HCT116 (cell line): Measurements from ENCODE around the gene IGFL4. TPM values are rescaled to one million over a fixed set of nuclear protein-coding genes. Genes with fewer than 3 reads are reported as not detected.

Experiments used
- ATAC-seq: fragments of 200-7000 bp; cut with Tn5 transposase; 2 replicates; pipeline ENCODE4 v1.9.1; 2020; ENCODE audit warnings: mild to moderate bottlenecking, moderate library complexity
- BruUV-seq: library from RNA; stranded (reverse); fragments of 400-500 nt; replicated peaks from 2 replicates; lab custom pipeline; 2021; lab: Mats Ljungman, UMichigan
- CTCF ChIA-PET: fragments of 300-600 bp; sonication (Branson Sonifier 250); formaldehyde crosslinking; loops from one replicate; lab custom pipeline; 2021; ENCODE audit warnings: antibody characterized with exemption; lab: Charles Lee
- POLR2A ChIA-PET: fragments of 300-600, 350-600 bp; sonication (Branson Sonifier 250); formaldehyde crosslinking; loops from one replicate; lab custom pipeline; 2021; ENCODE audit warnings: antibody characterized with exemption; lab: Charles Lee
- RAD21 ChIA-PET, 2 experiments: fragments of 300-600 bp; sonication (Branson Sonifier 250); formaldehyde crosslinking; loops; one replicate each; lab custom pipeline; 2023; ENCODE audit warnings: low total read pairs in 2 of 2; ENCODE audit not compliant: uncharacterized antibody in 2 of 2, unreplicated experiment in 2 of 2, low non-redundant PET in 1 of 2; lab: Charles Lee
- DNase-seq: peaks from one replicate; pipeline ENCODE4 v3.0.0-alpha.2; 2010; ENCODE audit warnings: low read depth, low spot score
- H2AFZ ChIP-seq: fragments of 200-600 bp; shearing (Covaris generic), sonication (generic); 2 replicates; pipeline ENCODE4 v1.6.1; 2017; ENCODE audit warnings: low read depth, mixed run types, mixed read lengths, antibody characterized with exemption, low read length; ENCODE audit not compliant: poor library complexity, severe bottlenecking
- H3K27ac ChIP-seq: 2 replicates; pipeline ENCODE4 v1.5.1; 2012; ENCODE audit warnings: low read depth, low read length
- H3K27me3 ChIP-seq: fragments of 200-600 bp; sonication (generic); 2 replicates; pipeline ENCODE4 v1.6.1; 2016; ENCODE audit warnings: mixed run types, low read length, mixed read lengths; ENCODE audit not compliant: insufficient read depth
- H3K36me3 ChIP-seq, 2 experiments: fragments of 200-500 bp in 1 of 2; fragments of 200-600 bp in 1 of 2; sonication (Bioruptor generic) in 1 of 2; sonication (generic) in 1 of 2; 2 replicates each; pipeline versions ENCODE4 v1.5.1 to v1.6.1; 2014 to 2016; ENCODE audit warnings: low read length in 2 of 2, inconsistent platforms in 1 of 2, mixed read lengths in 1 of 2, mixed run types in 1 of 2; ENCODE audit not compliant: insufficient read depth in 2 of 2, control insufficient read depth in 1 of 2
- H3K4me1 ChIP-seq, 2 experiments: fragments of 200-600 bp in 1 of 2; sonication (generic) in 1 of 2; 2 replicates each; pipeline versions ENCODE4 v1.5.1 to v1.6.1; 2012 to 2017; ENCODE audit warnings: low read length in 2 of 2, inconsistent platforms in 1 of 2, mild to moderate bottlenecking in 1 of 2, mixed read lengths in 1 of 2, mixed run types in 1 of 2, moderate library complexity in 1 of 2; ENCODE audit not compliant: insufficient read depth in 2 of 2, control insufficient read depth in 1 of 2
- H3K4me2 ChIP-seq: fragments of 200-600 bp; sonication (generic); 2 replicates; pipeline ENCODE4 v1.6.1; 2017; ENCODE audit warnings: mixed run types, low read length, mixed read lengths
- H3K4me3 ChIP-seq, 2 experiments: fragments of 200-600 bp in 1 of 2; sonication (generic) in 1 of 2; replicated peaks in 1 of 2; 2 replicates each; pipeline ENCODE4 v1.5.1; 2011 to 2016; ENCODE audit warnings: low read length in 2 of 2, control low read depth in 1 of 2, low read depth in 1 of 2, mild to moderate bottlenecking in 1 of 2, mixed read lengths in 1 of 2, mixed run types in 1 of 2
- H3K79me2 ChIP-seq: fragments of 200-600 bp; sonication (generic); 2 replicates; pipeline ENCODE4 v1.6.1; 2017; ENCODE audit warnings: mild to moderate bottlenecking, mixed run types, low read length, moderate library complexity, mixed read lengths; ENCODE audit not compliant: insufficient read depth
- H3K9ac ChIP-seq: fragments of 200-600 bp; sonication (generic); 2 replicates; pipeline ENCODE4 v1.6.1; 2016; ENCODE audit warnings: low read length, mixed read lengths
- H3K9me2 ChIP-seq: fragments of 200-600 bp; sonication (generic), shearing (Covaris generic); 2 replicates; pipeline ENCODE4 v1.6.1; 2017; ENCODE audit warnings: mixed run types, mild to moderate bottlenecking, moderate library complexity; ENCODE audit not compliant: insufficient read depth
- H3K9me3 ChIP-seq, 2 experiments: fragments of 200-500 bp in 1 of 2; fragments of 200-600 bp in 1 of 2; sonication (Bioruptor generic) in 1 of 2; sonication (generic) in 1 of 2; 2 replicates each; pipeline ENCODE4 v1.6.1; 2014 to 2017; ENCODE audit warnings: low read length in 2 of 2, mixed read lengths in 2 of 2, inconsistent platforms in 1 of 2, low read depth in 1 of 2, mild to moderate bottlenecking in 1 of 2, mixed run types in 1 of 2, moderate library complexity in 1 of 2; ENCODE audit not compliant: control insufficient read depth in 1 of 2, insufficient read depth in 1 of 2
- H4K20me1 ChIP-seq: fragments of 200-600 bp; sonication (generic), shearing (Covaris generic); 2 replicates; pipeline ENCODE4 v1.6.1; 2017; ENCODE audit warnings: mixed run types, mild to moderate bottlenecking, moderate library complexity; ENCODE audit not compliant: insufficient read depth
- ATF3 ChIP-seq: IDR thresholded peaks from 2 replicates; pipeline ENCODE4 v1.6.1; 2012
- CBX3 ChIP-seq: IDR thresholded peaks from 2 replicates; pipeline ENCODE4 v1.6.1; 2012; ENCODE audit warnings: low read depth
- ELF1 ChIP-seq: IDR thresholded peaks from 2 replicates; pipeline ENCODE4 v1.6.1; 2012; ENCODE audit warnings: low read depth, borderline replicate concordance
- EZH2 ChIP-seq: fragments of 200-600 bp; sonication (generic); IDR thresholded peaks from 2 replicates; pipeline ENCODE4 v1.6.1; 2017; ENCODE audit warnings: antibody characterized with exemption, mixed run types
- FOSL1 ChIP-seq: IDR thresholded peaks from 2 replicates; pipeline ENCODE4 v1.6.1; 2012; ENCODE audit warnings: low read depth
- JUND ChIP-seq: IDR thresholded peaks from 2 replicates; pipeline ENCODE4 v1.6.1; 2012
- POLR2AphosphoS5 ChIP-seq: IDR thresholded peaks from 2 replicates; pipeline ENCODE4 v1.6.1; 2011; ENCODE audit warnings: mild to moderate bottlenecking, low read depth, low read length, moderate library complexity
- RAD21 ChIP-seq: IDR thresholded peaks from 2 replicates; pipeline ENCODE4 v1.6.1; 2012; ENCODE audit warnings: low read depth, mild to moderate bottlenecking
- SIN3A ChIP-seq: IDR thresholded peaks from 2 replicates; pipeline ENCODE4 v1.6.1; 2012; ENCODE audit warnings: low read depth
- ZBTB33 ChIP-seq: IDR thresholded peaks from 2 replicates; pipeline ENCODE4 v1.6.1; 2011; ENCODE audit warnings: mild to moderate bottlenecking, low read length, moderate library complexity; ENCODE audit not compliant: insufficient replicate concordance; ENCODE audit errors: extremely low read depth
- ZFX ChIP-seq: fragments of 450-650 bp; IDR thresholded peaks from 2 replicates; pipeline ENCODE4 v1.6.1; 2017
- ZNF274 ChIP-seq: fragments of 200-500 bp; sonication (Bioruptor generic); IDR thresholded peaks from 2 replicates; pipeline ENCODE4 v1.6.1; 2014; ENCODE audit warnings: mild to moderate bottlenecking, low read depth, low read length, inconsistent platforms
- intact Hi-C: fragments of 100-400 bp; cut with micrococcal nuclease; formaldehyde crosslinking; loops from 2 replicates; pipeline ENCODE4 v1.10.0; 2022
- total RNA-seq: library from RNA; stranded (reverse); gene quantifications from one replicate; pipeline ENCODE4 v1.2.1, GENCODE V29; 2021; ENCODE audit not compliant: unreplicated experiment

The IGFL4 gene
- total RNA-seq, 1 experiment from 2014 or later = not detected

GRCh38 chr19:46014941-46015686, 25.7 kb downstream of the IGFL4 start:
- Histone ChIP-seq H3K4me1 (peaks cover 3 to 10% of the 10 kb centered on the region in 2 experiments; a peak in 3 of 4 replicates), H3K4me2 (no peak overlapping the region), H4K20me1 (no peaks in the 10 kb centered on the region), H3K27me3 (no peaks in the 10 kb centered on the region), H3K9me3 (no peaks in the 10 kb centered on the region), H3K9me2 (no peaks in the 10 kb centered on the region), H3K79me2 (no peaks in the 10 kb centered on the region), H3K27ac (no peak overlapping the region), H3K36me3 (no peaks in the 10 kb centered on the region; a peak in 1 of 4 replicates), H3K9ac (no peak overlapping the region), H2AFZ (no peak overlapping the region), H3K4me3 (no peak overlapping the region)
- ChIA-PET RAD21 (no interaction called here), CTCF (no interaction called here), POLR2A (interaction anchor here (0.6 kb wide), 1 partner anchor 589 kb away, joined by 3 read pairs; no protein-coding TSS in a partner anchor)
- no TSS peak for BruUV-seq
- TF ChIP-seq JUND (no peak), SIN3A (no peak), ATF3 (no peak), CBX3 (no peak), ELF1 (no peak), ZNF274 (no peak), FOSL1 (no peak), RAD21 (no peak), ZBTB33 (no peak), POLR2AphosphoS5 (no peak), ZFX (no peak), EZH2 (no peak)
- intact Hi-C loops = loop anchor here (5.0 kb wide), 1 partner anchor 103 kb away; the partner anchor contains the start of gene NANOS2
- no peak for DNase-seq
- peak; percentile 54 for ATAC-seq
